Measurements from ENCODE around the gene ANXA8.

GRCh38 chr10:47418966-47419365 lies 64.9 kb downstream of the ANXA8 start:
- no peak for TF ChIP-seq ESRRA (IDR thresholded peaks at IDR 0.05; ENCODE audit: low read length)
- TF ChIP-seq FOS (IDR thresholded peaks at IDR 0.05; ENCODE audit: borderline replicate concordance, extremely low read depth, insufficient read length), result no peak
- no peak for TF ChIP-seq CHD4 (IDR thresholded peaks at IDR 0.05)
- TF ChIP-seq NFYB (IDR thresholded peaks at IDR 0.05; ENCODE audit: insufficient read depth, low read depth, low read length), result no peak
- TF ChIP-seq SRF (IDR thresholded peaks at IDR 0.05; ENCODE audit: low read depth in 2 of 2, low read length in 2 of 2), result no peak
- TF ChIP-seq NR2F1 (conservative IDR thresholded peaks at IDR 0.05), result no peak
- no peak for TF ChIP-seq NRF1 (conservative IDR thresholded peaks at IDR 0.05; ENCODE audit: low read depth, low read length)
- no peak for TF ChIP-seq TBL1XR1 (IDR thresholded peaks at IDR 0.05; ENCODE audit: low read depth, low read length)
- no peak for TF ChIP-seq PBX3 (IDR thresholded peaks at IDR 0.05; ENCODE audit: insufficient replicate concordance, low read depth, low read length)

Measured in GM12878 (cell line).